ENCODE data around the gene RCOR1. TPM values are rescaled to one million over a fixed set of nuclear protein-coding genes. Genes with fewer than 3 reads are reported as not detected.
A peak's percentile ranks its signal among the peaks of the same experiment; 100 is the strongest.
"Not testable (repeated sequence)": the region's sequence is repeated elsewhere in the genome, so short reads cannot be mapped to it uniquely, and the experiment has no call there.

The RCOR1 gene
- total and polyA plus RNA-seq, 2 of the 8 experiments (the other 6 are each of a cell fraction or from before 2014, with no cell fraction given), result 12.3 to 26.3 TPM

GRCh38 chr14:102575160-102575845, 17.1 kb upstream of the RCOR1 start (continued):
- TF ChIP-seq EGR1 (IDR thresholded peaks at IDR 0.05; ENCODE audit: borderline replicate concordance, low read depth, low read length), result no peak

GRCh38 chr14:102575846-102576428, 16.5 kb upstream of the RCOR1 start:
- not testable (repeated sequence) for H3K56ac ChIP-seq (replicated peaks; ENCODE audit: insufficient read length, low read depth, low read length); H2BK120ac ChIP-seq (replicated peaks; ENCODE audit: low read depth, low read length); H3K23ac ChIP-seq (ENCODE audit: insufficient read length); H4K20me1 ChIP-seq (replicated peaks in 1 of 2; ENCODE audit: control insufficient read depth in 1 of 2, insufficient read depth in 2 of 2, low read length in 2 of 2); H3K14ac ChIP-seq (ENCODE audit: insufficient read length); H2AFZ ChIP-seq (ENCODE audit: low read length); H3K23me2 ChIP-seq (ENCODE audit: low read depth, low read length); H3K9me3 ChIP-seq (ENCODE audit: insufficient read depth in 2 of 2, low read depth in 1 of 2, low read length in 1 of 2); H3K27ac ChIP-seq (ENCODE audit: low read depth, low read length); DNase-seq (ENCODE audit: low read depth in 1 of 2, low spot score in 2 of 2); H3K4me2 ChIP-seq (ENCODE audit: insufficient read depth in 1 of 2, low read depth in 2 of 2, low read length in 2 of 2); H2BK20ac ChIP-seq (ENCODE audit: low read length); H3K27me3 ChIP-seq (replicated peaks in 1 of 4; ENCODE audit: control insufficient read depth in 3 of 4, extremely low read depth in 1 of 4, insufficient read depth in 3 of 4, low read length in 3 of 4); H3K18ac ChIP-seq (ENCODE audit: extremely low read depth, low read length); H3K9ac ChIP-seq (replicated peaks in 1 of 4; ENCODE audit: extremely low read depth in 1 of 4, low read depth in 3 of 4, low read length in 3 of 4); H3K4ac ChIP-seq (replicated peaks; ENCODE audit: insufficient read length, low read depth, low read length); H3K36me3 ChIP-seq (ENCODE audit: control insufficient read depth in 2 of 4, insufficient read depth in 4 of 4, low read length in 3 of 4); H3K4me3 ChIP-seq (ENCODE audit: extremely low read depth in 1 of 4, insufficient read depth in 2 of 4, low read depth in 3 of 4, low read length in 4 of 4); H2BK12ac ChIP-seq (ENCODE audit: low read depth, low read length); H4K5ac ChIP-seq (ENCODE audit: insufficient read length, low read depth, low read length); H3K79me1 ChIP-seq (ENCODE audit: low read depth, low read length); H4K8ac ChIP-seq (ENCODE audit: extremely low read depth, insufficient read depth, low read length); H2AK5ac ChIP-seq (ENCODE audit: low read depth, low read length); FAIRE-seq; H3K4me1 ChIP-seq (replicated peaks in 1 of 4; ENCODE audit: control insufficient read depth in 3 of 4, insufficient read depth in 4 of 4, low read length in 3 of 4); H2BK5ac ChIP-seq (ENCODE audit: low read depth, low read length); H3K79me2 ChIP-seq (ENCODE audit: control insufficient read depth in 1 of 2, insufficient read depth in 2 of 2, low read length in 2 of 2); H4K91ac ChIP-seq (replicated peaks; ENCODE audit: insufficient read length, low read length)
- CTCF ChIA-PET (ENCODE audit: partially characterized antibody), result interaction anchor here (0.7 to 2.7 kb wide), 2 partner anchors 10 to 28 kb away, joined by 4 to 14 read pairs; no protein-coding TSS in a partner anchor
- POLR2A ChIA-PET (ENCODE audit: partially characterized antibody), result interaction anchor here (0.6 to 2.5 kb wide), 4 partner anchors 8 to 20 kb away, joined by 3 to 11 read pairs (median 4); partner anchors contain the start of gene RCOR1
- WGBS, 2 experiments (ENCODE audit: extremely low coverage in 1 of 2, insufficient coverage in 1 of 2, insufficient read length in 1 of 2, insufficient replicate concordance in 2 of 2, low coverage in 1 of 2, low lambda C conversion rate in 2 of 2, missing lambda C conversion rate in 1 of 2), result 91% methylated on average over 7 of the region's 8 CpGs; no CpG with 5 or more reads in 1 of the 2 experiments
- H2BK15ac ChIP-seq (ENCODE audit: low read length), result peak overlapping the region; percentile 46; the same call in 1 of the 2 replicates
